GM12872 (cell line): ENCODE data around the gene DNAJC5G.
A peak's percentile ranks its signal among the peaks of the same experiment; 100 is the strongest.

Experiments
- TF ChIP-seq, protein P1 (sequence below): IDR thresholded peaks from 3 replicates; pipeline ENCODE4 v1.5.1; 2011; ENCODE audit warnings: low read depth, mild to moderate bottlenecking, low read length, moderate library complexity; ENCODE audit not compliant: insufficient read depth

The DNAJC5G gene

GRCh38 chr2:27245626-27246025 lies 29.6 kb upstream of the DNAJC5G start:
- TF ChIP-seq, protein P1, sequence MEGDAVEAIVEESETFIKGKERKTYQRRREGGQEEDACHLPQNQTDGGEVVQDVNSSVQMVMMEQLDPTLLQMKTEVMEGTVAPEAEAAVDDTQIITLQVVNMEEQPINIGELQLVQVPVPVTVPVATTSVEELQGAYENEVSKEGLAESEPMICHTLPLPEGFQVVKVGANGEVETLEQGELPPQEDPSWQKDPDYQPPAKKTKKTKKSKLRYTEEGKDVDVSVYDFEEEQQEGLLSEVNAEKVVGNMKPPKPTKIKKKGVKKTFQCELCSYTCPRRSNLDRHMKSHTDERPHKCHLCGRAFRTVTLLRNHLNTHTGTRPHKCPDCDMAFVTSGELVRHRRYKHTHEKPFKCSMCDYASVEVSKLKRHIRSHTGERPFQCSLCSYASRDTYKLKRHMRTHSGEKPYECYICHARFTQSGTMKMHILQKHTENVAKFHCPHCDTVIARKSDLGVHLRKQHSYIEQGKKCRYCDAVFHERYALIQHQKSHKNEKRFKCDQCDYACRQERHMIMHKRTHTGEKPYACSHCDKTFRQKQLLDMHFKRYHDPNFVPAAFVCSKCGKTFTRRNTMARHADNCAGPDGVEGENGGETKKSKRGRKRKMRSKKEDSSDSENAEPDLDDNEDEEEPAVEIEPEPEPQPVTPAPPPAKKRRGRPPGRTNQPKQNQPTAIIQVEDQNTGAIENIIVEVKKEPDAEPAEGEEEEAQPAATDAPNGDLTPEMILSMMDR: no peak

DNA sequence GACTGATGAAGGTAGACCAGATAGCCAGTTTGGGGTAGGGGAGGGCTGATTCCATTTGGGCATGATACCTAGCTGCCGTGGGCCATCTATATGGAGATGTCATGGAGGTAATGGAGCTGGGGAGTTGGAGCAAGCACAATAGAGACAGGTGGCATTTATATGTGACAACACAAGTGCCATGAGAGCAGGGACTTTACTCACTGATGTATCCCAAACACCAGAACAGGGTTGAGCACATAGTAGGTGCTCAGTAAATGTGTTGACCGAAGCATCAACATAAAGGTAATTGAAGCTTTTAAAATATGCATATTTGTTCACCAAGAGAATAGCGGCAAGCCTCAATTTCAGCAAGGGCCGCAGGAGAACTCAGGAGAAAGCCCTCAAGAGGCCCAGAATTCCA lies 27.3 kb upstream of the DNAJC5G start:
- TF ChIP-seq, protein P1: no peak

GRCh38 chr2:27249159-27249890 lies 25.9 kb upstream of the DNAJC5G start:
- TF ChIP-seq, protein P1: no peak

GRCh38 chr2:27249891-27250651 lies 25.2 kb upstream of the DNAJC5G start:
- TF ChIP-seq, protein P1: peak; percentile 78

DNA sequence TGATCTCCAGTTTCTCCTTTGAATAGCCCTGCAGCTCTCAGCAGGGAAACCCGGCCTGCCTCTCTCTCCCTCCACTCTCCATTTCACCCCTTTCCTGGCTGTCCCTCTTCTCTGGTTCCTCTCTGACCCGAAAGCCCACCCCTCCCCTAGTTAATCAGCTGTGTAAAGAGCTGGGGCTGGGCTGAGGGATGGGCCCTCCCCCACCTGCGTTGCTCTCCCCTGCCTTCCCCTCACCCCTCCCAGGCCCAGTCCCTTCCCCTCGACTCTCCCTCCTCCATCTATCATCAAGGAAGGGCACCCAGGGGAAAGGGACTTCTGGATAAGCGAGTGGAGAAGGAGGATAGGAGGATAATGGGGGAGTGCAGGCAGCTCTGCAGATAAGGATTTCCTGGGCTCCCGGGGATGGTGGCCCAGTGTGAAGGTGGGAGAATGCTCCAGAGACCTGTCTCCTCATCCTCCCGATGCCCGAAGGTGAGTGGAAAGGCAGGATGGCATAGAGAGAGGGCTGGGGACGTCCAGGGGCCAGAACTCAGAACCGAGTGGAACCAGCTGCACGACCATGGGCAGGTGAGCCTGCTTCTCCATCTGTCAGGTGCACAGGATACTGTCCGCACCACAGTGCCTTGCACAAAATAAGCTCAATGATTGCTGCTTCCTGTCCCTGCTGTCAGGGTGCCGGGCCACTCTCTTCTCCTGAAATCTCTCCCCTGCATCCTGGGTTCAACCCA lies 24.4 kb upstream of the DNAJC5G start:
- TF ChIP-seq, protein P1: no peak

DNA sequence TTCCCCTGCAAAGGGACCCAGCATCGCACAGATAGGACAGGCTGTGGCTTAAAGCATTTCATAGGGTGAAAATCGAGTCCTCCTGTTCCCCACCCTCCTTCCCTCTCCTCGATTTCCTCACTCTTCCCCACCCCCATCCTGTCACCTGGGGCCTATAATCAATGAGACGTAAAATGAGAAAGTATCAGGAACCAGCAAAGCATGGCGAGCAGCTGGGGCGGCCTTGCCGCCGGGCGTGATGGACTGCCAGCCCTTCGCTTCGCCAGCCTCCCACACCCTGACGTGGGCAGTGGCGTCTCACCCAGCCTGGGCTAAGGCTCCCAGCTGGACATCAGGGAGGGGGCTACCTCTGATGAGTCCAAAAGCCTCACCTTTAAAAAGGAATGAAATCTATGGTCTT lies 23.5 kb upstream of the DNAJC5G start:
- TF ChIP-seq, protein P1: no peak

- TF ChIP-seq, protein P1: no peak
These were observed 20.0 kb upstream of the DNAJC5G start for GRCh38 chr2:27255187-27255586.
